ENCODE data around the gene VPS29. TPM values are rescaled to one million over a fixed set of nuclear protein-coding genes. Genes with fewer than 3 reads are reported as not detected.

VPS29 gene
- total RNA-seq, 1 experiment from 2014 or later = 95.7 TPM

DNA sequence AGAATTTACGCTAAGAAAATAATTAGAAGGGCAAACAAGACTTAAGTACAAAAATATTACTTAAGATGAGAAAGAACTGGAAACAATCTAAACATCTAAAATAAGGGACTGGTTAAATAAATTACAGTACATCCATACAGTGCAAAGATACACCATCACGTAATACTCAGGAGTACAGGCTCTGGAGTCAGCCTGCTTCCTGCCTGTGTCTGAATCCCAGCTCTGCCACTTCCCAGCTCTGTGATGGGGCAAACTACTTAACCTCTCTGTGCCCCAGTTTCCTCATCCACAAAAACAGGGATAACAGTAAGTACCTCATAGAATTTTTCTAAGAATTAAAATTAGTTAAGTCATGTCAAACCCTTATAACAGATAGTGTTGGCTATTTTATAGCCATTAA is 45.2 kb upstream of the VPS29 start (continued):
- TF ChIP-seq ZFX (IDR thresholded peaks at IDR 0.05) (no peak), EZH2 (IDR thresholded peaks at IDR 0.05) (no peak), FOSL1 (IDR thresholded peaks at IDR 0.05; ENCODE audit: low read depth) (no peak), CBX3 (IDR thresholded peaks at IDR 0.05; ENCODE audit: low read depth) (no peak), POLR2A (IDR thresholded peaks at IDR 0.05; ENCODE audit: borderline replicate concordance, extremely low read depth, insufficient read depth, insufficient read length) (no peak), YY1 (IDR thresholded peaks at IDR 0.05; ENCODE audit: extremely low read depth, insufficient replicate concordance, low read depth, low read length) (no peak), SRF (IDR thresholded peaks at IDR 0.05; ENCODE audit: low read depth) (no peak)
- TF ChIP-seq, protein P1, sequence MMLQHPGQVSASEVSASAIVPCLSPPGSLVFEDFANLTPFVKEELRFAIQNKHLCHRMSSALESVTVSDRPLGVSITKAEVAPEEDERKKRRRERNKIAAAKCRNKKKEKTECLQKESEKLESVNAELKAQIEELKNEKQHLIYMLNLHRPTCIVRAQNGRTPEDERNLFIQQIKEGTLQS (IDR thresholded peaks at IDR 0.05) = no peak
- TF ChIP-seq, protein P2, sequence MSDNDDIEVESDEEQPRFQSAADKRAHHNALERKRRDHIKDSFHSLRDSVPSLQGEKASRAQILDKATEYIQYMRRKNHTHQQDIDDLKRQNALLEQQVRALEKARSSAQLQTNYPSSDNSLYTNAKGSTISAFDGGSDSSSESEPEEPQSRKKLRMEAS (IDR thresholded peaks at IDR 0.05) = no peak

DNA sequence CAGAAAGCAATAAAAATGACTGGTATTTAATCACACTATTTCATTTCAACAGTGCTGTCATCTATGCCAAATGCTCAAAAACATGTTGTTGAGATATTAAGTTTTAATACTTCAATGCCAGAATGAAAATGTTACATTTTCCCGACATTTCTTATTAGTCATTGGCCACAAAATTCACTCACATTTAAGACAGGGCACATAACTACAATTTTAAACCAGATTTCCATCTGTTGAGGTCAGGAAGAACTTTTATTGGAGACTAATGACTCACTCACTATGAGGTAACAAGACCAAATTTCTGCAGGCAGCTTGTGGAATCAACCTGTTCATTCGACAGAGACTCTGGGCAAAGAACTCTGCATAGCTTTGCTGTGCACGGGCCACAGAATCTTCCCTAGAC is 44.4 kb upstream of the VPS29 start:
- no peaks in the 10 kb centered on the region for H3K9me3 ChIP-seq (ENCODE audit: control insufficient read depth in 1 of 2, insufficient read depth in 1 of 2, low read depth in 1 of 2, low read length in 2 of 2)
- CTCF ChIA-PET = no interaction called here
- H3K4me2 ChIP-seq (ENCODE audit: low read length) = no peak overlapping the region
- POLR2A ChIA-PET = no interaction called here
- no peak overlapping the region for H3K27ac ChIP-seq (ENCODE audit: low read depth, low read length)
- H2AFZ ChIP-seq (ENCODE audit: low read depth, low read length, poor library complexity, severe bottlenecking) = no peak overlapping the region
- no peak overlapping the region for H3K9ac ChIP-seq (ENCODE audit: low read length)
- peaks cover 73% of the 10 kb centered on the region for H3K79me2 ChIP-seq (ENCODE audit: insufficient read depth, low read length)
- no peak for TF ChIP-seq YY1 (IDR thresholded peaks at IDR 0.05; ENCODE audit: extremely low read depth, insufficient replicate concordance, low read depth, low read length)
- TF ChIP-seq JUND (IDR thresholded peaks at IDR 0.05) = no peak
- TF ChIP-seq, protein P2 (IDR thresholded peaks at IDR 0.05) = no peak
- no peak for TF ChIP-seq POLR2A (IDR thresholded peaks at IDR 0.05; ENCODE audit: borderline replicate concordance, extremely low read depth, insufficient read depth, insufficient read length)
- no peak for TF ChIP-seq EZH2phosphoT487 (IDR thresholded peaks at IDR 0.05; ENCODE audit: borderline replicate concordance)
- no peak for TF ChIP-seq EZH2 (IDR thresholded peaks at IDR 0.05)
- no peak for TF ChIP-seq CEBPB (IDR thresholded peaks at IDR 0.05; ENCODE audit: low read depth)
- TF ChIP-seq FOSL1 (IDR thresholded peaks at IDR 0.05; ENCODE audit: low read depth) = no peak; the same call in 1 of the 2 replicates
- TF ChIP-seq SIN3A (IDR thresholded peaks at IDR 0.05; ENCODE audit: low read depth) = no peak
- no peaks in the 10 kb centered on the region for H3K27me3 ChIP-seq (ENCODE audit: insufficient read depth, low read length)
- BruUV-seq (replicated peaks) = no TSS peak
- H3K4me3 ChIP-seq (replicated peaks in 1 of 2; ENCODE audit: low read depth in 1 of 2, low read length in 2 of 2) = no peak overlapping the region
- RAD21 ChIA-PET (ENCODE audit: low non-redundant PET in 1 of 2, low total read pairs in 2 of 2, uncharacterized antibody in 2 of 2, unreplicated experiment in 2 of 2) = no interaction called here
- H3K4me1 ChIP-seq (ENCODE audit: control insufficient read depth in 1 of 2, insufficient read depth in 2 of 2, low read length in 2 of 2) = peaks cover 0 to 6% of the 10 kb centered on the region in 2 experiments; a peak in 1 of 4 replicates
- H4K20me1 ChIP-seq (ENCODE audit: insufficient read depth) = no peaks in the 10 kb centered on the region
- no peaks in the 10 kb centered on the region for H3K9me2 ChIP-seq (ENCODE audit: insufficient read depth)
- peaks cover 0 to 4% of the 10 kb centered on the region in 2 experiments; a peak in 2 of 4 replicates for H3K36me3 ChIP-seq (ENCODE audit: control insufficient read depth in 1 of 2, insufficient read depth in 2 of 2, low read length in 2 of 2)
- DNase-seq (ENCODE audit: low read depth, low spot score) (no peak), ATAC-seq (no peak)
- intact Hi-C loops (cut with micrococcal nuclease) = no loop called here

All from HCT116 (cell line).